WTC11 (cell line): Measurements from ENCODE around the gene KCNS3. TPM values are rescaled to one million over a fixed set of nuclear protein-coding genes. Genes with fewer than 3 reads are reported as not detected.

Experiments used
- ATAC-seq: fragments of 200-7000 bp; cut with Tn5 transposase; 2 replicates; pipeline ENCODE4 v1.10.0; 2021; ENCODE audit warnings: mild to moderate bottlenecking, moderate library complexity
- CTCF ChIA-PET: fragments of 300-600 bp; sonication (Branson Sonifier 250); formaldehyde crosslinking; loops from one replicate; lab custom pipeline; 2021; ENCODE audit warnings: antibody characterized with exemption; lab: Charles Lee
- POLR2A ChIA-PET: fragments of 350-600 bp; sonication (Branson Sonifier 250); formaldehyde crosslinking; loops from one replicate; lab custom pipeline; 2021; ENCODE audit warnings: antibody characterized with exemption; lab: Charles Lee
- DNase-seq: peaks from one replicate; pipeline ENCODE4 v3.0.0; 2021; ENCODE audit warnings: low spot score
- H3K27ac Mint-ChIP-seq: 2 replicates; pipeline ENCODE4 v1.8.0; 2021; ENCODE audit warnings: mixed read lengths
- H3K27me3 Mint-ChIP-seq: 2 replicates; pipeline ENCODE4 v1.8.0; 2021; ENCODE audit warnings: low read depth, mild to moderate bottlenecking, moderate library complexity, mixed read lengths
- H3K36me3 Mint-ChIP-seq: 2 replicates; pipeline ENCODE4 v1.8.0; 2021; ENCODE audit warnings: mixed read lengths
- H3K4me1 Mint-ChIP-seq: 2 replicates; pipeline ENCODE4 v1.8.0; 2022; ENCODE audit warnings: mixed read lengths
- H3K4me3 Mint-ChIP-seq: 2 replicates; pipeline ENCODE4 v1.8.0; 2021; ENCODE audit warnings: mild to moderate bottlenecking, moderate library complexity, mixed read lengths
- H3K9me3 Mint-ChIP-seq: 2 replicates; pipeline ENCODE4 v1.8.0; 2021; ENCODE audit warnings: mixed read lengths
- CREM ChIP-seq: sonication (generic); formaldehyde crosslinking; IDR thresholded peaks from 2 replicates; pipeline ENCODE4 v1.8.1; 2022; ENCODE audit warnings: mild to moderate bottlenecking, missing genetic modification reagents, moderate library complexity
- E2F1 ChIP-seq: sonication (generic); formaldehyde crosslinking; IDR thresholded peaks from 2 replicates; pipeline ENCODE4 v1.8.0; 2022; ENCODE audit warnings: mild to moderate bottlenecking, missing genetic modification reagents
- ELF4 ChIP-seq: sonication (generic); formaldehyde crosslinking; IDR thresholded peaks from 2 replicates; pipeline ENCODE4 v1.8.1; 2022; ENCODE audit warnings: low read depth, mild to moderate bottlenecking, moderate library complexity, missing genetic modification reagents
- ESRRA ChIP-seq: sonication (generic); formaldehyde crosslinking; IDR thresholded peaks from 2 replicates; pipeline ENCODE4 v1.8.1; 2022; ENCODE audit warnings: mild to moderate bottlenecking, missing genetic modification reagents, borderline replicate concordance
- FOXJ3 ChIP-seq: sonication (generic); formaldehyde crosslinking; IDR thresholded peaks from 2 replicates; pipeline ENCODE4 v1.9.0; 2021; ENCODE audit warnings: missing genetic modification reagents, mild to moderate bottlenecking, borderline replicate concordance
- FOXK1 ChIP-seq: sonication (generic); formaldehyde crosslinking; IDR thresholded peaks from 2 replicates; pipeline ENCODE4 v1.8.0; 2022; ENCODE audit warnings: mild to moderate bottlenecking, moderate library complexity, missing genetic modification reagents
- HMGA2 ChIP-seq: fragments of 250-450 bp; sonication (Bioruptor Pico); IDR thresholded peaks from 2 replicates; pipeline ENCODE4 v1.4.0; 2021; ENCODE audit warnings: mild to moderate bottlenecking, moderate library complexity
- IRF1 ChIP-seq: sonication (generic); formaldehyde crosslinking; IDR thresholded peaks from 2 replicates; pipeline ENCODE4 v1.8.0; 2023; ENCODE audit warnings: missing genetic modification reagents
- MXD4 ChIP-seq: fragments of 250-450 bp; sonication (Bioruptor Pico); IDR thresholded peaks from 2 replicates; pipeline ENCODE4 v1.8.0; 2021; ENCODE audit warnings: mild to moderate bottlenecking, moderate library complexity, borderline replicate concordance
- OVOL2 ChIP-seq: fragments of 250-450 bp; sonication (Bioruptor Pico); IDR thresholded peaks from 2 replicates; pipeline ENCODE4 v1.9.0; 2021; ENCODE audit warnings: mild to moderate bottlenecking, borderline replicate concordance
- PRRX2 ChIP-seq: fragments of 250-450 bp; sonication (Bioruptor Pico); IDR thresholded peaks from 2 replicates; pipeline ENCODE4 v1.8.0; 2021; ENCODE audit warnings: mild to moderate bottlenecking
- RORB ChIP-seq: fragments of 250-450 bp; sonication (Bioruptor Pico); IDR thresholded peaks from 2 replicates; pipeline ENCODE4 v1.9.0; 2021; ENCODE audit warnings: mild to moderate bottlenecking
- ZNF532 ChIP-seq: fragments of 250-450 bp; sonication (Bioruptor Pico); IDR thresholded peaks from 2 replicates; pipeline ENCODE4 v1.9.0; 2021; ENCODE audit warnings: mild to moderate bottlenecking, borderline replicate concordance
- ZNF671 ChIP-seq: fragments of 250-450 bp; sonication (Bioruptor Pico); IDR thresholded peaks from 2 replicates; pipeline ENCODE4 v1.8.0; 2021; ENCODE audit warnings: mild to moderate bottlenecking
- total RNA-seq: library from RNA; stranded (reverse); gene quantifications from 3 replicates; pipeline ENCODE4 v1.2.3, GENCODE V29; 2021
- TF ChIP-seq, protein P1 (sequence below): fragments of 250-450 bp; sonication (Bioruptor Pico); IDR thresholded peaks from 2 replicates; pipeline ENCODE4 v1.9.0; 2021; ENCODE audit warnings: mild to moderate bottlenecking
- TF ChIP-seq, protein P2 (sequence below): sonication (generic); formaldehyde crosslinking; IDR thresholded peaks from 2 replicates; pipeline ENCODE4 v1.8.0; 2022; ENCODE audit warnings: mild to moderate bottlenecking, missing genetic modification reagents
- TF ChIP-seq, protein P3 (sequence below): sonication (generic); formaldehyde crosslinking; IDR thresholded peaks from 2 replicates; pipeline ENCODE4 v1.8.1; 2023; ENCODE audit warnings: mild to moderate bottlenecking, missing genetic modification reagents

The KCNS3 gene
- total RNA-seq, 1 experiment from 2014 or later: 25.2 TPM

GRCh38 chr2:17901246-17901645, 22.8 kb downstream of the KCNS3 start:
- no peak overlapping the region for H3K4me3 Mint-ChIP-seq
- H3K27me3 Mint-ChIP-seq: no peaks in the 10 kb centered on the region
- peak; percentile 85 for ATAC-seq
- no peak for TF ChIP-seq ESRRA (CRISPR knock-in tag)
- no peak for TF ChIP-seq PRRX2 (CRISPR knock-in tag)
- no peak for TF ChIP-seq ELF4 (CRISPR knock-in tag)
- TF ChIP-seq FOXJ3: no peak
- no peak for TF ChIP-seq OVOL2 (CRISPR knock-in tag)
- TF ChIP-seq MXD4 (CRISPR knock-in tag): no peak
- no peak for TF ChIP-seq HMGA2 (CRISPR knock-in tag)
- TF ChIP-seq IRF1 (CRISPR knock-in tag): no peak
- TF ChIP-seq, protein P1, sequence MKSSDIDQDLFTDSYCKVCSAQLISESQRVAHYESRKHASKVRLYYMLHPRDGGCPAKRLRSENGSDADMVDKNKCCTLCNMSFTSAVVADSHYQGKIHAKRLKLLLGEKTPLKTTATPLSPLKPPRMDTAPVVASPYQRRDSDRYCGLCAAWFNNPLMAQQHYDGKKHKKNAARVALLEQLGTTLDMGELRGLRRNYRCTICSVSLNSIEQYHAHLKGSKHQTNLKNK (CRISPR knock-in tag): no peak
- TF ChIP-seq ZNF532 (CRISPR knock-in tag): no peak
- TF ChIP-seq CREM (CRISPR knock-in tag): no peak
- TF ChIP-seq, protein P2, sequence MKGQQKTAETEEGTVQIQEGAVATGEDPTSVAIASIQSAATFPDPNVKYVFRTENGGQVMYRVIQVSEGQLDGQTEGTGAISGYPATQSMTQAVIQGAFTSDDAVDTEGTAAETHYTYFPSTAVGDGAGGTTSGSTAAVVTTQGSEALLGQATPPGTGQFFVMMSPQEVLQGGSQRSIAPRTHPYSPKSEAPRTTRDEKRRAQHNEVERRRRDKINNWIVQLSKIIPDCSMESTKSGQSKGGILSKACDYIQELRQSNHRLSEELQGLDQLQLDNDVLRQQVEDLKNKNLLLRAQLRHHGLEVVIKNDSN (CRISPR knock-in tag): no peak
- TF ChIP-seq, protein P3, sequence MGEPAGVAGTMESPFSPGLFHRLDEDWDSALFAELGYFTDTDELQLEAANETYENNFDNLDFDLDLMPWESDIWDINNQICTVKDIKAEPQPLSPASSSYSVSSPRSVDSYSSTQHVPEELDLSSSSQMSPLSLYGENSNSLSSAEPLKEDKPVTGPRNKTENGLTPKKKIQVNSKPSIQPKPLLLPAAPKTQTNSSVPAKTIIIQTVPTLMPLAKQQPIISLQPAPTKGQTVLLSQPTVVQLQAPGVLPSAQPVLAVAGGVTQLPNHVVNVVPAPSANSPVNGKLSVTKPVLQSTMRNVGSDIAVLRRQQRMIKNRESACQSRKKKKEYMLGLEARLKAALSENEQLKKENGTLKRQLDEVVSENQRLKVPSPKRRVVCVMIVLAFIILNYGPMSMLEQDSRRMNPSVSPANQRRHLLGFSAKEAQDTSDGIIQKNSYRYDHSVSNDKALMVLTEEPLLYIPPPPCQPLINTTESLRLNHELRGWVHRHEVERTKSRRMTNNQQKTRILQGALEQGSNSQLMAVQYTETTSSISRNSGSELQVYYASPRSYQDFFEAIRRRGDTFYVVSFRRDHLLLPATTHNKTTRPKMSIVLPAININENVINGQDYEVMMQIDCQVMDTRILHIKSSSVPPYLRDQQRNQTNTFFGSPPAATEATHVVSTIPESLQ: no peak
- TF ChIP-seq FOXK1 (CRISPR knock-in tag): no peak
- H3K9me3 Mint-ChIP-seq: peaks cover 23% of the 10 kb centered on the region
- ChIA-PET POLR2A (no interaction called here), CTCF (no interaction called here)
- DNase-seq: no peak
- peaks cover 24% of the 10 kb centered on the region for H3K4me1 Mint-ChIP-seq
- 0 out of 2 replicates have a peak overlapping the region, but pooled peaks have one; percentile 11 for H3K27ac Mint-ChIP-seq
- peaks cover 19% of the 10 kb centered on the region for H3K36me3 Mint-ChIP-seq

DNA sequence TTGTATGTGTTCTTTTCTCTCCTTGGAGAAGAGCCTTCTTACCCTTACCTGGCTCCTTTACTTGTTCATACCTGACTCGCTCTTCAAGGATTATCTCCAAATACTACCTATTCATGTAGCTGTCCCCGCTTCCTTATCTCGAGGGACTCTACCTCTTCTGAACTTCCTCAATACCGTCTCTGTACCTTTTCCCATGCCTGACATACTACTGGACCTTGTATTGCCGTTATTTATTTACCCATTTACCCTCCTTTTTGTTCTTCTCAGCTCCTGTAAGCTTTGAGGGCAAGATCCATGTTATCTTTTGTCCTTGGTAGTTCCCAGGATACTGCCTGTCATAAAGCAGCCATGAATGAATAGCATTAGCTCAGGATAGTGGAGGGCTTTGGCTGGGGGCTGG, 32.5 kb downstream of the KCNS3 start:
- Mint-ChIP-seq H3K27me3 (no peaks in the 10 kb centered on the region), H3K27ac (no peak overlapping the region), H3K4me3 (no peak overlapping the region), H3K9me3 (peaks cover 27% of the 10 kb centered on the region), H3K36me3 (peaks cover 17% of the 10 kb centered on the region), H3K4me1 (peaks cover 40% of the 10 kb centered on the region)
- POLR2A ChIA-PET: no interaction called here
- CTCF ChIA-PET: interaction anchor here (0.8 kb wide), 1 partner anchor 31 kb away, joined by 3 read pairs; no protein-coding TSS in a partner anchor
- TF ChIP-seq, protein P2 (CRISPR knock-in tag): no peak
- TF ChIP-seq E2F1: no peak
- no peak for TF ChIP-seq RORB (CRISPR knock-in tag)
- no peak for TF ChIP-seq ZNF671 (CRISPR knock-in tag)
- ATAC-seq (no peak), DNase-seq (no peak)
